HUDEP-2 (cell line): ENCODE data around the gene KLK11.

Source experiments
- DNase-seq, 76 experiments: peaks; one replicate each; lab custom pipeline; 2025; ENCODE audit not compliant: unreplicated experiment in 76 of 76; lab: John Stamatoyannopoulos, UW

KLK11 gene, protein sequence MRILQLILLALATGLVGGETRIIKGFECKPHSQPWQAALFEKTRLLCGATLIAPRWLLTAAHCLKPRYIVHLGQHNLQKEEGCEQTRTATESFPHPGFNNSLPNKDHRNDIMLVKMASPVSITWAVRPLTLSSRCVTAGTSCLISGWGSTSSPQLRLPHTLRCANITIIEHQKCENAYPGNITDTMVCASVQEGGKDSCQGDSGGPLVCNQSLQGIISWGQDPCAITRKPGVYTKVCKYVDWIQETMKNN

DNA sequence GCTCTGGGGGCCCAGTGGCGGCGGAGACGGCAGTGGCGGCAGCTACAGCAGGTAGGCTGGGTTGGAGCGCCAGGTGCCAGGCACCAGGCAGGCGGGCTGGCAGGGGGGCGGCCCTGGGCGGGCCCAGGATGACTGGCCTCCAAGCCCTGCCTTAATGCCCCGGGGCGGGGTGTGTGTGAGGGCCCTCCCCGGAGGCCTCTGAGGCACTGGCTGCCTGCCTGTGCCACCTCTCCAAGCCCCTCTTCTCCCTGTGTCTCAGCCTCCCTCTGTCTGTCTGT lies at the start of gene KLK11:
Gene KLK11, minus strand, starts transcription at position 63 of the 278 bp plus-strand sequence. CDS start 985 bp downstream, outside the sequence.
- DNase-seq, result no peak

DNA sequence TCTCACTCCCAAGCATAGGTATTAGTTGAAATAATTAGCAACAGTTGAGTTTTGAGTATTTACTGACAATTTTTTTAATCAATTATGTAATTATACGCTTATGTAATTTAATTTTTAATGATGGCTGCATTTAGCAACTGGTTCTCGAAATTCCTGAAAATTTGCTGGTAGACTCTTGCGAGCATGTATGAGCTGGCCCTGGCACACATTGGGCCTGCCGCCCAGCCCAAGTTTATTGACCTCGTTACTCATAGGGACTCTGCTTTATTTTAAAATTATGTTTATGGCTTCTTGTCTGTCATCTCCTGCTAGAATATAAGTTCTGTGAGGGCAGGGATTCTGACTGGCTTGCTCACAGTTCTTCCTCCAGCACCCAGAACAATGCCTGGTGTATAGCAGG lies 49.6 kb upstream of the KLK11 start:
- no peak for DNase-seq

DNA sequence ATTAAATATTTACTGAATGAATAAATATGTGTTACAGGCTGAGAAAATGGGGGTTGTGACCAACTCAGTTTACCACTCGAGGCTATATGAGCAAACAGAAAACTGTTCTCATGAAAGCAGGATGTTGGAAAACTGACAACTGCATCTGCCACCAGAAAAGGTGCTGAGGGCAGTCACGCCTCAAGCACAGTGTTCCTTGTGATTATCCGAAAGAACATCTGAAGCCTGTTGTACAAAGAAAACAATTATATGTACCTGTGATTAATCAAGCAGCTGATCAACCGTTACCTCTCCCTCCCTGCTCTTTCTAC lies 44.6 kb upstream of the KLK11 start:
- no peak for DNase-seq

DNA sequence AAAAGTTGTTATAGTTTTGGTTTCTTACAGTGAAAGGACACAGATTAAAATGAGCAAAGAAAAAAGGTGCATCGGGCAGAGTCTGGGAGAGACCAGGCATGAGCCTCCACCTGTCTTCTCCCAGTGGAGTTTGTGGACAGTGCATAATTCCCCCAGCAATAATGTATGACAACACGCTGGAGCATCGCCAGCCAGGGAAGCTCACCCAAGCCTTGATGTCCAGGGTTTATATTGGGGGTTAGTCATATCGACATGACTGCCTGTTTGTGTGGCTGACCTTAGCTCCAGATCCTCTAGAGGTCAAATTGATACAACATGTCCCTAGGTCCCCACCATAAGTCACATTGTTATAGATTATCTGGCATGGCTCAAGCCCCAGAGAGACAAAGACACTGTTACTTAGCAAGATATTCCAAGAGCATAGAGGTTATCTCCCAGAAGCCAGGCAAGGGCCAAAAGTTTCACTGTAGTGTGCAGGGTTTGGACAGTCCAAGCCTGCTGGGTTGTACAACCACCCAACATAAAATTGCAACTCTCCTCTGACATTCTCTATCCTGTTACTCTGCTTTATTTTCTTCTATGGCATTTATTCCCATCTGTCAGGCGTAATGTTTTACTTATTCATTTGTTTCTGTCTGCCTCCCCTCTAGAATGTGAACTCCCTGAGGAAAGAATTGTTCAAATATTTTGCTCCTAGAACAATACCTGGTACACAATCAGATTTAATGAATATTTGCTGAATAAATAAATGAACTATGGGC lies 44.1 kb upstream of the KLK11 start:
- no peak for DNase-seq

DNA sequence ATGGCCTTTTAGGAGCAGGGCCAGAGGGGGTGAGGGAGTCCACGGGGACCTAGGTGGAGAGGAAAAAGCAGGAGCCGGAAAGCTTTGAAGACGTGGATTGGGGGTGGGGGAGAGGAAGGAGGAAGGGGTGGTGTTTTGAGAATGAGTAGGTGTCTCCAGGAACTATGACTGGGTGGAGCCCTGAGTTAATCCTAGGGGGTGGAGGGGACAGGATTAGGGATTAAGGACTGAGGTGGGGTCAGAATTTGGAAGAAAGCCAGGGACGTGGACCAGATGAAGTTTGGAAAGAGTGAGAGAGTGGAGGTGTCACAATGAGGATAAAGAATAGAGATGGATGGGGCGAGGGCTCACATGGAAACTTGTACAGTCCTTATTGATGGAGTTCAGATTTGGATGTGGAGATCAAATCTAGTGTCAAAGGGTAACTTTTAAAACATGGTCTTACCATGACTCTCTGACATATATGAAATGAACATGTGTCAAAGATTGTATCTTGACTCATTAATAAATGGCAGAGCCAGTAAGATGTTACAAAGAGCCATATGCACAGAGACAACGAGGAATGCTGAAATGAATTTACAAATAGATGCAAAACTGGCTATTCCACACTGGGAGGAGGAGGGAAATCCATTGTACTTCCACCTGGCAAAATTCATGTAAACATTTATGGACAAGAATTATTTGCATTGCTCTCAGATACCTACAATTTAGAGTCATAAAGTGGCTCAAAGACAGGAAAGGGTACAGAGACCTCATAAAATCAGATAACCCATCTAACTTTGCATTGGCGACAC lies 40.2 kb upstream of the KLK11 start:
- no peak for DNase-seq

DNA sequence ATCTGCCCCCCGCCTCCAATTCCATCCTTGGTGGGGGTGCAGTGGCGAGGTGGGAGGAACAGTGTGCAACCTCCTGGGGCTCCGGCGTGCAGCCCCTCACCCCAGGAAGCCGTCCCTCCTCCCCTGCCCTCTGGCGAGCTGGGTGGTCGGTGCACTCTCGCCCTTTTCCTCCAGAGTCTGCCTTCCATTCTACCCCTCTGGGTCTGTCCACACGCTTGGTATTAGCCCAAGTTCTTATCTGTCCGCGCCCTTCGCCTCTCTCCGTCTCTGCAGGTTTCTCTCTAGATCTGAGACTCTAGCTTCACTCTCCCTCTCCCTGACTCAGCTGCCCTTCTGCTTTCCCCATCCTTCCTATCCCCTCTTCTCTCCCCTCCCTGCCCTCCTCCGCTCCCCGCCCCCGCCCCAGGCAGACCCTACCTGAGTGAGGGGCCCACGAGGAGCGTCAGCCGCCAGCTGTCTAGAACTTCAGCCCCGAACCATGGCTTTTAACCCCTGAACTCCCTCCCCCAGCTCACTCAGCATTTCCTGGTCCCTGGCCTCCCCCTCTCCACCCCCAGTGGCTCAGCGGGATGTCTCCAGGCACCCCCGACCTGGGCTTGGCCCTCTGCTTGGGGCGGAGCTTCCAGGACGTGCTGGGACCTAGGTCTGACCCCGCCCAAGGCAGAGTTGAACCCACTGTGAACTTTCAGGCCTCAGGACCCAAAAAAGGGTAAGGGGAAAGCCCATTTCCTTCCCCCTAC lies 39.0 kb upstream of the KLK11 start:
- DNase-seq, result no peak

DNA sequence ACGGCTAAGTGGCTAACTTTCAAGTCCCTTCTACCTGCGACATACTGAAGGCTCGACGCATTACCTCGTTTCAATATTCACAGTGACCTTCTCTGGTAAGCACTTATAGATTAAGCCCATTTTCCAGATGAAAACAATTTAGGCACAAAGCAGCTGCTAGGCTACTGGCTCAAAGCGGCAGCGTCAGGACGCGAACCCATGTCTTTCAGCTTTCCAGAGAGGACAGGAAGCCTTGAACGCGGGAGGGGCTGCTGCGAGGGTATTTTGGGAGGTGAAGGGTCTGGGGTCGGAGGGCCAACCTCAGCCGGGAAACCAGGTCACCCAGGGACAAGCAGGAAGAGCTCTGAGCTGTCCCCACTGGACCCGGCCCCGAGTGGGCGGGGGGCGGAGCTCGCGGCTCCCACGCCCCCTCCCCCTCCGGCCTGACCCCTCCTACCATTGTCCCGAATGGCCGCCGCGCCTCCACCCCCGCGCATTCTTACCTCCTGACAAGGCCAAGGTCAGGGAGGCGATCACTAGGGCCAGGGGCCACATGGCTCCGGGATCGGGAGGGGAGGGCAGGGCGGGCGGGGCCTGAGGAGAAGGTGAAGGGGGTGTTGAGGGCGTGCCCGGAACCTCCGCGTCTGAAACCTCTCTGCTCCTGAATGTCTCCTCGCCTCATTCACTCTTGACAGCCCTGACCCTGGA lies 38.3 kb upstream of the KLK11 start, which contains the start of gene KLK13:
Gene KLK13, minus strand, starts transcription at position 559 of the 687 bp plus-strand sequence. Its CDS starts 25 bp downstream, at position 534.
- DNase-seq, result peak in 2 of 76 experiments; percentile 16 to 24

DNA sequence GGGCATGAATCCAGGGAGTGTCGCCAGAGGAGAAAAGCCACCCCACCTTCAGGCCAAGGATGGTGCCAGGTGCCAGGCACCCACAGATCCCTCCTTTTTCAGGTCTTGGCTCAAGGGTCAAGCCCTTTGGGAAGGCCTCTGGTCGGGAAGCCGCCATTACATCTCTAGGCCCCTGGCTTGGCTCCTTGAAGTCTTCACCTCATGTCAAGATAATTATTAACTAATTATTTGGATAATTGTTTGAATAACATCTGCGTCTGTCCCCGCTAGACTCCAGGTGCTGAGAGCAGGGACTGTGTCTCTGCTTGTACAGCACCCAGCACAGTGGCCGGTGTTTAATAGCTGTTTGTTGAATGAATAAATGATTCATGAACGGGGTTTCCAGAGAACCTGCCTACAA lies 37.2 kb upstream of the KLK11 start:
- DNase-seq, result no peak

DNA sequence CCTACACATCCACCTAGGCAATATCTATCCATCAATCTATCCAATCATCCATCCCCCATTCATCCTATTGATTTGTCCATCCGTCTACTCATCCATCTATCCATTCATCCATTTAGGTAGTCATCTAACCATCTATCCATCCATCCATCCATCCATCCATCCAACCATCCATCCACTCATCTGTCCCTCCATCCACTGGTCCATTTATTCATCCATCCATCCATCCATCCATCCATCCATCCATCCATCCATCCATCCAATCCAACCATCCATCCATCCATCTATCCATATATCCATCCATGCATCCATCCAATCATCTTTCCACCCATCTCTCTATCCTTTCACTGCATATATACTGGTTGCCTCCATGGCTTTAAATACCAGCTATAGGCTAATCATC lies 34.6 kb upstream of the KLK11 start:
- DNase-seq, result no peak

DNA sequence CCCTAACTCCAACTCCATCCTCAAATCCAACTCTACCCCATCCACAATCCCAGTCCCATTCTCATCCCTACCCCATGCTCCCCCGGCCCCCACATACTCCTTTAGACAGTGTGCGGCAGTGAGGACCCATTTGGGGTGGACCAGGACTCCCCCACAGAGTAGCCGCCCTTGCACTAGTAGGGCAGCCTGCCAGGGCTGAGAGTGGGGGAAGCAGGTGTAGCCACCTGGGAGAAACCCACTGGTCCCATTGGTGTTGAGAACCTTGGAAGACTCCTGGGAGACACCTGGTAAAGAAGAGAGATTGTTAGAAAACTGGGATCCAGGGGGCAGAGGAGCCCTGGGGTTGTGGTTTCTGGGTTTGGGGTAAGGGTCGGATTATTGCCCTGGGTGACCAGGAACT lies 33.9 kb upstream of the KLK11 start:
- no peak for DNase-seq

DNA sequence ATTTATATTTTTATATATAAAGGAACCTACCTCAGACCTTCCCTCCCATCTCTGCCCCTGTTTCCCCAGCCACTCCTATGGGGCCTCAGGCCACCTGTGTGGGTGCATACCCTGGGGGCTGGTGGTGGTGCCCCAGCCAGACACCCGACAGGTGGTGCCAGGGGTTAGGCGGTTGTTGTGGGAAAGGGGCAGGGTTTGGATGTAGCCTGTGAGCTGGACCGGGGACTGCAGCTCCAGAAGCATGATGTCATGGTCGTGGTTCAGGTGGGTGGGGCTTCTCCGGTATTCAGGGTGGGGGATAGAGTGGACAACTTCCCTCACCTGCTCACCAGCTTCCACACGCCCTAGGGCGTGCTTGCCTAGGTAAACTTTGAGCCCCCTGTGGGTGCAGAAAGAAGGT lies 33.3 kb upstream of the KLK11 start:
- no peak for DNase-seq

DNA sequence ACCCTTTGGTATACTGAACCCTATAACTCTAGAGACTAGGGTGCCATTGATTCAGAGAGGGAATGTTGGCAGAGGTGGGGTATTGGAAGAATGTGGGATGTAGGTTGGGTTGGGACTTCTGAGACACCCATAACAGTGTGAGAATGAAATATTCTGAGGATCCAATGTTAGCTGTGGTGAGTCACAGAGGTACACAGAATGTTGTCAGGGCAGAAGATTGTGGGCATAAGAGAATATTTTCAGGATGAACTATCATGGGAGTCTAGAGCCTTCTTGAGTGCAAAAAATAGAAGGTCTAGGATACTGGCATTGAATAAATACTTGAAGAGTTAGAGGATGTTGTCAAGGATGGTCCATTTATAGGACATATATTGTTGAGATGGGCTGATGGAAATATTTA lies 29.4 kb upstream of the KLK11 start:
- no peak for DNase-seq

DNA sequence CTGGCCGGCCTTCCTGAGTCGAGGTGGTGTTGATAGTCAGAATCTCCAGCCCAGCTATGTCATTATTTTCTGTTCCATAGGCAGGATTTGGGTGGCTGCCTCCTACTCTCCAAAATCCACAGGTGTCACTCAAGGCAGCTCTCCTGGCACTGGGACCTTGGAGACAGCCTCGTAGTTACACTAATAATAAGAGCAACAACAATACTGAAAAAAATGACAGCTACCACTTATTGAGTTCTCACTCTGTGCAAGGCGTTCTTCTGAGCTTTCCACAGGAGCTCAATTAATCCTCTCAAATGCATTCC lies 20.6 kb upstream of the KLK11 start:
- DNase-seq, result no peak

DNA sequence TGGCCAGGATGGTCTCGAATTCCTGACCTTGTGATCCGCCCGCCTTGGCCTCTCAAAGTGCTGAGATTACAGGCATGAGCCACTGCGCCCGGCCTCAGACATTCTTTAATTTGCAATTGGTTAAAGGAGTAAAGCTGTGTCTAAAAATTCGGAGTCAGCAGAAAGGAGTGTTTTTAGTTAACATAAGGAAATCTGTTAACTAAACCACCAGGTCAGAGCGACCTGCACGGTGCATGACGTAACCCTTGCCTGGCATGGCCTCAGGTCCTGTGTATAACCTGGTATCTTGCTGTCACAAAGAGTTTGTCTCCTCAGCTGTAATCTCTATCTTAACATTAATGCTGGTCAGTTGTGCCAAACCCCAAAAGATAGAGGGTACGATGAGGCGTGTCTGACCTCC lies 17.9 kb upstream of the KLK11 start:
- DNase-seq, result no peak

DNA sequence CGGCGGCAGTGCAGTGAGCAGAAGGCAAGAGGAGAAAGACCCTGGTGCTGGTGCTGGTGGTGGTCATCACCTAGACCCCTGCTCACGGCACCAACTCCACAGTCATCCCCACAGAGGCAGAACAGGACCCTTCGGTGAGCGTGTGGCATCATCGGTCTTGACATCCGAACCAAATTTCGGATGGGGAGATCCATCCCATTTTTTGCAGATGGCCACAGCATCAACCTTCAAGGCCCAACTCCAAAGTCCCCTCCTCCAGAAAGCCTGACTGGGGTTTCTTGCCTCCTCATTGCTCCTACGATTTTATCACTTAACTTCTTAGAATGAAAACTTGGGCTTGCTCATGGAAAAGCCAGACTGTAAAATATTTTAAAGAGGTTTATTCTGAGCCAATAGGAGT lies 17.1 kb upstream of the KLK11 start:
- no peak for DNase-seq

DNA sequence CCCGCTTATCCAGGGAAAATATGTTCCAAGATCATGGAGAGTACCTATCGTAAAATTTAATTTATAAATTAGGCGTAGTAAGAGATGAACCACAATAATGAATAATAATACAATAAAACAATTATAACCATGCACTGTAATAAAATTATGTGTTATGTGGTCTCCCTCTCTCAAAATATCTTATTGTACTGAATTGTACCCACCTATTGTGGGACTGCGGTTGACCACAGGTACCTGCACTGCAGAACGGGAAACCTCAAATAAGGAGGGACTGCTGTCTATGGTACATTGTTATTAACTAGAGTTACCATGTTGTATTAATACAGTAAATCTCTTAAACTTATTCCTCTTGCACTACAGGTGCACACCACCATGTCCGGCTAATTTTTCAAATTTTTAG lies 13.7 kb upstream of the KLK11 start:
- no peak for DNase-seq

DNA sequence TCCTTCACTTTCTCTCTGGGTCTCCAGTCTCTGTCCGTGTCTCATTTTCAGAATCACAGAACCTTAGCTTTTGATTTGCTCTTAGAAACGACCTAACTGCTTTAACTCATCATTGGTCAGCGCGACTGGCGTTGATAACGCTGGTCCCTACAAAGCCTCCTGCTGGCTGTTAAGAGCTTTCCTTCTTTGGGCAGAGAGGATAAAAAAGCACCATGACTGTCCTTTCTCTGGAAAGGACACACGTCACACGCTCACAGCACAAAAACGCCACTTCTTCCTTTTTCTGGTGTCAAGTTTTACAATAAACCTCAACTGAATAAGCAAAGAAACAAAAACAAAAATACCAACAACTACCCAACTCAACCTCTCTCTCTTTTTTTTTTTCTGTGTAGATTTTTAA lies 10.1 kb upstream of the KLK11 start:
- DNase-seq, result no peak

DNA sequence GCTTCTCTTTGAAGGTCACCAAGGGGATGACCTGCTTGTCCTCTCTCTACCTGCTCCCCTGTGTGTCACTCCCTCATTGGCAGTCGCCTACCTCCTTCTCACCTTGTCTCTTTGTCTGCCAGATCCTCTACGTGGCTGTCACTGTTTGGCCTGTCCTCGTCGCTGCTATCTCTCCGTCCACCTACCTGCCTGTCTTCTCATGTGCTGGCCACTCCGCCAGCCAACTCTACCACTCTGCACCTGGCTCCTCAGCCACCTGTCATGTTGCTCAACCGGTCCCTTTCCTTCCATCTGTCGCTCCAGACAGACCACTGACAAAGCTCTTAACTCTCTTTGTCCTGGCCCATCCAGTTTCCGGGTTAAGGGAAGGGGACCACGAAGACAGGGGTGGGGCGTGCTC lies 8.3 kb upstream of the KLK11 start, which contains the start of gene KLK12:
Gene KLK12, minus strand, starts transcription at position 299 of the 400 bp plus-strand sequence. CDS start 381 bp downstream, outside the sequence.
- no peak for DNase-seq

DNA sequence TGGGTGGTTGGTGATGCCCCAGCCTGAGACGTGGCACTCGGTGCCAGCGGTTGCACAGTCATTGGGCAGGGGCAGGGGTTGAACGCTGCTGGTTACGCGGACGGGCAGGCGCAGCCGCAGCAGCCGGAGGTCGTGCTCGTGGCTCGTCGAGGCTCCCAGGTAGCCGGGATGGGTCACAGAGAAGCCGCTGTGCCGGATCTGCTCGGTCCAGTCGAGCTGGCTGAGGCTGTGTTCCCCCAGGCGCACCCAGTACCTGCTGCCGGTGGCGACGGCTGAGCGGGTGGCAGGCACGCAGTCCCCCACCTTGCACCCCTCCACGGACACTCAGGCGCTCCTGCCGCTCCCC lies 5.4 kb upstream of the KLK11 start:
- DNase-seq, result no peak

DNA sequence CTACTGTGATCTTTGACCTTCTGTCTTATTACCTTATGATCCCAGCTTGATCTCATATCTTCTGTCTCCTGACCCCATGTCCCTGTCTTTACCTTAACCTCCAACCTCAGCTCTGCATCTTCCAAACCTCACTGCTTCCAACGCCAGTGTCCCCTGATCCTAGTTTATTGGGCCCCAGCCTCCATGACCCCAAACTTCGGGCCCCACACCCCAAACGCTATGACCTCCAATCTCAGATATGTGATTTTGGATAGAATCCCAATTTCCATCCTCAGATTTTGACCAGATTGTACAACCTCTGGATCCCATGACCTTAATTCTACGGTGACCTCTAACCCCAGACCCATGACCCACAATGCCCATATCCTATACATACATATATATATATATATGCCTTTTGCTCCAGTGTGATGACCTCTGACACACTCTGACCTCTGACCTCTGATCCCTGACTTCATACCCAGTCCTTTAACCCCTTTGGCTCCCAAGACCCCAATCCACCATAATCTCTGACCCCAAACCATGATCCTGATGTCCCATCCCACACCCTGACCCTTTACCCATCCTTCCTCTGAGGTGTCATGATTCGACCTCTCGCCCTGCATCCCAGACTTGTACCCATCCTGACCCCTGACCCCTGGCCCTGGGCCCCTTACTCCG lies 4.9 kb upstream of the KLK11 start:
- no peak for DNase-seq
